Measurements from ENCODE around the gene HERPUD1. TPM values are rescaled to one million over a fixed set of nuclear protein-coding genes. Genes with fewer than 3 reads are reported as not detected.

Gene HERPUD1
- total RNA-seq, 1 donor from 2014 or later, result 32.9 TPM

DNA sequence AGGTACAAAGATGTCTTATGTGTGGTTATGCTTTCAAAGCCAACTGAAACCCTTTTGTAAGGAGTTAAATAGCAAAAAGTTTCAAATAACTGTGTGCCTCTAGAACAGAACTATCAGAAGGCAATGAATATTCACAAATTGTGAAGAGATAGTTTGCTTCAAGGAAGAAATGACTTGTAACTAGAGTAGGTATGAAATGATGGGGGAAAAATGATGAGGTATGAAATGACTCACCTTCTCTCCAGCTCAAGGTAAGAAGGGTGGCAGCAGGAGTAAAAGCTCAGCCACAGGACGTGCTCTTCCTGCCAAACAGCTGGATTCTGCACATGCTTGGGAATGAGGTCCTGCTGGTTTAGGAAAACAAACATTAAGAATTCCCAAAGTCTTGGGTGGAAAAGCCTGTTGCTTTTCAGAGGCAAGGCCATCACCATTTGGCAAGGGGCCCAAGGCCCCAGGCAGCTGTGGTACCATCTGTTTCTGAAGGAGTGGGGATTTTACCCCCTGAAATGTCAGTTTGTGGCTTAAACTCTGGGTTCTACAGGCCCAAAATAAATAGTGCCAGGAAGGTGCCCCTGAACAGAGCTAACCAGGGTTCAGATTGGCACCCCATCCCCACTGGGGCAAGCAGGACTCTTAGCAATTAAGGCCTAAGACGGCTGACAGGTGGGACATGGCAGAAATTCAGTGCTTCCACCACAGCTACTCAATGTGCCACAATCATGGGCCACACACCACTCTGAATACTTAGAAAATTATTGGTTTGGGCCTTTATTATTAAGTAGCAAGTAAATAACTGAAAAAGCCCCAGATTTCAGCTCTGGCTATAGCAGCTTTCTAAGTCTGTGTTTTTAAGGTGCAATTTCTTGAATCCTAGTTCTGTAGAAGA, 13.3 kb downstream of the HERPUD1 start:
- no peaks in the 10 kb centered on the region for H3K27me3 Mint-ChIP-seq (ENCODE audit: low read depth)
- no peak for TF ChIP-seq CTCF (conservative IDR thresholded peaks at IDR 0.05)
- H3K4me3 Mint-ChIP-seq, result no peak overlapping the region
- H3K9me3 Mint-ChIP-seq, result no peaks in the 10 kb centered on the region
- no peak for DNase-seq (ENCODE audit: low read depth, low spot score)
- no peak overlapping the region for H3K27ac Mint-ChIP-seq (ENCODE audit: unreplicated experiment)
- no peaks in the 10 kb centered on the region for H3K4me1 Mint-ChIP-seq
- peaks cover 4% of the 10 kb centered on the region for H3K36me3 Mint-ChIP-seq (ENCODE audit: low read depth)

DNA sequence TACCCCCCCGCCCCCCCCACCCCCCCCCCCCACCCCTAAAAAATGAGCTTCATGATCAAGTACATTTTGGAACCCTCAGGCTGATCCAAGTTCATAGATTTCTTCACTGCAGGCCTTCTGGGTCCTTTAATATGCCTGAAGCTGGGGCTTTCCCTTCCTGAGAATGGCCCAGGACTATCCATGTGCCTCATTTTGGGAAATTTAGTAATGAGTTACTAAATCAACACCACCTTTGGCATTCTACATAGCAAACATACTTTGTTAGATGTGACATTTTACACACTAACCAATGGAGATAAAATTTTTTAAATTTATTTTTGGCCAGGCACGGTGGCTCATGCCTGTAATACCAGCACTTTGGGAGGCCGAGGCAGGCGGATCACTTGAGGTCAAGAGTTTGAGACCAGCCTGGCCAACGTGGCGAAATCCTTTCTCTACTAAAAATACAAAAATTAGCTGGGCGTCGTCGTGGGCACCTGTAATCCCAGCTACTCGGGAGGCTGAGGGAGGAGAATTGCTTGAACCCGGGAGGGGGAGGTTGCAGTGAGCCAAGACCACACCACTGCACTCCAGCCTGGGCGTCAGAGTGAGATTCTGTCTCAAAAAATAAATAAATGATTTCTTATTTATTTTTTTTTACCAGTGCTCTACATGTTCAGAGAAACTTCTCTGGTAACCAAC, 14.0 kb downstream of the HERPUD1 start:
- H3K27ac Mint-ChIP-seq (ENCODE audit: unreplicated experiment), result no peak overlapping the region
- no peak for TF ChIP-seq CTCF (conservative IDR thresholded peaks at IDR 0.05)
- no peak overlapping the region for H3K4me3 Mint-ChIP-seq
- H3K36me3 Mint-ChIP-seq (ENCODE audit: low read depth), result peaks cover 4% of the 10 kb centered on the region
- H3K4me1 Mint-ChIP-seq, result peaks cover under 1% of the 10 kb centered on the region
- no peaks in the 10 kb centered on the region for H3K9me3 Mint-ChIP-seq
- no peak for DNase-seq (ENCODE audit: low read depth, low spot score)
- no peaks in the 10 kb centered on the region for H3K27me3 Mint-ChIP-seq (ENCODE audit: low read depth)

GRCh38 chr16:56946767-56947603, 15.0 kb downstream of the HERPUD1 start:
- DNase-seq (ENCODE audit: low read depth, low spot score), result no peak
- peaks cover 4% of the 10 kb centered on the region for H3K36me3 Mint-ChIP-seq (ENCODE audit: low read depth)
- no peak for TF ChIP-seq CTCF (conservative IDR thresholded peaks at IDR 0.05)
- no peaks in the 10 kb centered on the region for H3K27me3 Mint-ChIP-seq (ENCODE audit: low read depth)
- H3K4me3 Mint-ChIP-seq, result no peak overlapping the region
- H3K4me1 Mint-ChIP-seq, result peaks cover 6% of the 10 kb centered on the region
- H3K27ac Mint-ChIP-seq (ENCODE audit: unreplicated experiment), result no peak overlapping the region
- H3K9me3 Mint-ChIP-seq, result no peaks in the 10 kb centered on the region

DNA sequence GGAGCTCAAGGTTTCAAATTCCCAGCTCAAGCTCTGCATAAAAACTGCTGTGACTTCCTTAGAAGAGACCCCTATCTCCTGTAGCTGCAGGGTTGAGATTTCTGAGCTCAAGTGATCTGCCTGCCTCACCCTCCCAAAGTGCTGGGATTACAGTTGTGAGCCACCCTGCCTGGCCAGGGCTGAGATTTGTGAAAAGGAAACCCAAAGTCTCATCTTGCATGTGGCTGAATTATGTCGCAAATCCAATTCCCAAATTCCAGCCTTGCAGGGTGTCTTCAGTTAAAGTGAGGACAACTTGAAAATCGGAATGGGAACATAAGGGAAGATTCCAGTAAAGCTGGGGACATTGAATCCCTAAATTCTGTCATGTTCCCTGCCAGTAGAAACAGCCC, 15.7 kb downstream of the HERPUD1 start:
- Mint-ChIP-seq H3K4me1 (peaks cover 6% of the 10 kb centered on the region), H3K9me3 (no peaks in the 10 kb centered on the region), H3K36me3 (ENCODE audit: low read depth) (peaks cover 4% of the 10 kb centered on the region), H3K27ac (ENCODE audit: unreplicated experiment) (no peak overlapping the region), H3K27me3 (ENCODE audit: low read depth) (no peaks in the 10 kb centered on the region), H3K4me3 (no peak overlapping the region)
- no peak for DNase-seq (ENCODE audit: low read depth, low spot score)
- TF ChIP-seq CTCF (conservative IDR thresholded peaks at IDR 0.05), result no peak

GRCh38 chr16:56948234-56948633, 16.3 kb downstream of the HERPUD1 start:
- no peak overlapping the region for H3K27ac Mint-ChIP-seq (ENCODE audit: unreplicated experiment)
- H3K36me3 Mint-ChIP-seq (ENCODE audit: low read depth), result no peaks in the 10 kb centered on the region
- no peaks in the 10 kb centered on the region for H3K9me3 Mint-ChIP-seq
- no peaks in the 10 kb centered on the region for H3K27me3 Mint-ChIP-seq (ENCODE audit: low read depth)
- H3K4me1 Mint-ChIP-seq, result peaks cover 6% of the 10 kb centered on the region
- DNase-seq (ENCODE audit: low read depth, low spot score), result no peak
- no peak for TF ChIP-seq CTCF (conservative IDR thresholded peaks at IDR 0.05)
- H3K4me3 Mint-ChIP-seq, result no peak overlapping the region
